Activated CD8-positive, alpha-beta memory T cell treated with anti-CD3 and anti-CD28 coated beads for 36 hours (primary cell): ENCODE data around the gene ENTHD1. TPM values are rescaled to one million over a fixed set of nuclear protein-coding genes. Genes with fewer than 3 reads are reported as not detected.

Experiments
- CTCF ChIA-PET: fragments of 350-600 bp; sonication (Branson Sonifier 250); formaldehyde crosslinking; loops from one replicate; lab custom pipeline; 2021; ENCODE audit warnings: antibody characterized with exemption; lab: Charles Lee
- POLR2A ChIA-PET: fragments of 350-600 bp; sonication (Branson Sonifier 250); formaldehyde crosslinking; loops from one replicate; lab custom pipeline; 2021; ENCODE audit warnings: antibody characterized with exemption; lab: Charles Lee
- total RNA-seq, 2 experiments: library from RNA; stranded (reverse); gene quantifications; one replicate each; pipeline ENCODE4 v1.2.3, GENCODE V29; 2021

The ENTHD1 gene
- total RNA-seq: under 1 TPM; 0.30 to 0.46 TPM

- CTCF ChIA-PET: interaction anchor here (1.2 kb wide), 1 partner anchor 57 kb away, joined by 4 read pairs; no protein-coding TSS in a partner anchor
These were observed at the start of gene ENTHD1 for GRCh38 chr22:39893526-39893925. Gene ENTHD1 (minus strand): TSS chr22:39893760. CDS start chr22:39887748, 6,012 bp downstream.

GRCh38 chr22:39943337-39943736 lies 49.8 kb upstream of the ENTHD1 start:
- CTCF ChIA-PET: interaction anchor here (0.7 to 3.4 kb wide), 8 partner anchors 10 to 456 kb away, joined by 3 to 18 read pairs (median 5); no protein-coding TSS in a partner anchor

More at GRCh38 chr22:39893526-39893925, at the start of gene ENTHD1:
- POLR2A ChIA-PET: no interaction called here

GRCh38 chr22:39942439-39943230 lies 49.1 kb upstream of the ENTHD1 start:
- CTCF ChIA-PET: interaction anchor here (1.1 to 3.4 kb wide), 8 partner anchors 9 to 456 kb away, joined by 3 to 18 read pairs (median 6); no protein-coding TSS in a partner anchor
- POLR2A ChIA-PET: interaction anchor here (0.6 to 1.7 kb wide), 4 partner anchors 9 to 404 kb away, joined by 3 to 9 read pairs (median 3); partner anchors contain the start of gene ADSL

More at GRCh38 chr22:39943337-39943736, 49.8 kb upstream of the ENTHD1 start:
- POLR2A ChIA-PET: interaction anchor here (0.8 to 1.7 kb wide), 2 partner anchors 10 to 403 kb away, joined by 3 to 9 read pairs; partner anchors contain the start of gene ADSL

GRCh38 chr22:39941601-39942000 lies 48.0 kb upstream of the ENTHD1 start:
- CTCF ChIA-PET: interaction anchor here (1.1 to 3.4 kb wide), 5 partner anchors 9 to 35 kb away, joined by 3 to 18 read pairs (median 7); no protein-coding TSS in a partner anchor
- POLR2A ChIA-PET: interaction anchor here (1.1 to 1.7 kb wide), 2 partner anchors 8 to 102 kb away, joined by 3 to 9 read pairs; no protein-coding TSS in a partner anchor

GRCh38 chr22:39940757-39941305 lies 47.3 kb upstream of the ENTHD1 start:
- ChIA-PET CTCF (interaction anchor here (1.8 to 3.4 kb wide), 2 partner anchors 8 to 10 kb away, joined by 5 to 18 read pairs; no protein-coding TSS in a partner anchor), POLR2A (no interaction called here)

- CTCF ChIA-PET: interaction anchor here (0.7 to 1.0 kb wide), 2 partner anchors 29 to 121 kb away, joined by 3 to 7 read pairs; no protein-coding TSS in a partner anchor
- POLR2A ChIA-PET: interaction anchor here (0.6 to 1.2 kb wide), 2 partner anchors 15 to 23 kb away, joined by 3 to 4 read pairs; no protein-coding TSS in a partner anchor
These were observed 46.3 kb upstream of the ENTHD1 start for GRCh38 chr22:39939830-39940229.

- ChIA-PET POLR2A (interaction anchor here (0.6 to 1.6 kb wide), 4 partner anchors 10 to 105 kb away, joined by 3 read pairs; no protein-coding TSS in a partner anchor), CTCF (interaction anchor here (0.7 to 1.1 kb wide), 3 partner anchors 9 to 346 kb away, joined by 3 to 4 read pairs (median 4); no protein-coding TSS in a partner anchor)
These were observed 45.0 kb upstream of the ENTHD1 start for GRCh38 chr22:39938509-39939111.

- ChIA-PET POLR2A (interaction anchor here (0.6 to 1.6 kb wide), 4 partner anchors 11 to 106 kb away, joined by 3 read pairs; no protein-coding TSS in a partner anchor), CTCF (interaction anchor here (1.1 kb wide), 1 partner anchor 12 kb away, joined by 4 read pairs; no protein-coding TSS in a partner anchor)
These were observed 44.3 kb upstream of the ENTHD1 start for GRCh38 chr22:39937906-39938305.

GRCh38 chr22:39936523-39937145 lies 43.1 kb upstream of the ENTHD1 start:
- ChIA-PET CTCF (interaction anchor here (1.0 to 1.4 kb wide), 4 partner anchors 8 to 88 kb away, joined by 3 to 5 read pairs (median 4); no protein-coding TSS in a partner anchor), POLR2A (no interaction called here)

GRCh38 chr22:39935612-39936011 lies 42.1 kb upstream of the ENTHD1 start:
- POLR2A ChIA-PET: interaction anchor here (1.3 kb wide), 1 partner anchor 10 kb away, joined by 6 read pairs; no protein-coding TSS in a partner anchor
- CTCF ChIA-PET: interaction anchor here (0.8 kb wide), 1 partner anchor 12 kb away, joined by 4 read pairs; no protein-coding TSS in a partner anchor

GRCh38 chr22:39935116-39935515 lies 41.6 kb upstream of the ENTHD1 start:
- CTCF ChIA-PET: interaction anchor here (0.8 kb wide), 1 partner anchor 11 kb away, joined by 4 read pairs; no protein-coding TSS in a partner anchor
- POLR2A ChIA-PET: interaction anchor here (1.3 kb wide), 1 partner anchor 10 kb away, joined by 6 read pairs; no protein-coding TSS in a partner anchor

- POLR2A ChIA-PET: interaction anchor here (0.7 to 1.6 kb wide), 5 partner anchors 9 to 39 kb away, joined by 3 to 9 read pairs (median 4); no protein-coding TSS in a partner anchor
These were observed 40.2 kb upstream of the ENTHD1 start for GRCh38 chr22:39933741-39934140.

GRCh38 chr22:39932918-39933649 lies 39.5 kb upstream of the ENTHD1 start:
- CTCF ChIA-PET: interaction anchor here (0.6 to 2.5 kb wide), 21 partner anchors 10 to 398 kb away, joined by 3 to 18 read pairs (median 4); no protein-coding TSS in a partner anchor
- POLR2A ChIA-PET: interaction anchor here (0.6 to 1.8 kb wide), 11 partner anchors 8 to 271 kb away, joined by 3 to 9 read pairs (median 4); partner anchors contain the start of gene GRAP2

More at GRCh38 chr22:39933741-39934140, 40.2 kb upstream of the ENTHD1 start:
- CTCF ChIA-PET: interaction anchor here (0.6 to 2.5 kb wide), 16 partner anchors 9 to 308 kb away, joined by 3 to 18 read pairs (median 4); no protein-coding TSS in a partner anchor

GRCh38 chr22:39932166-39932565 lies 38.6 kb upstream of the ENTHD1 start:
- POLR2A ChIA-PET: interaction anchor here (0.6 to 1.8 kb wide), 5 partner anchors 11 to 270 kb away, joined by 3 to 9 read pairs (median 8); no protein-coding TSS in a partner anchor
- CTCF ChIA-PET: interaction anchor here (0.6 to 2.5 kb wide), 14 partner anchors 10 to 398 kb away, joined by 3 to 18 read pairs (median 6); no protein-coding TSS in a partner anchor

- ChIA-PET CTCF (interaction anchor here (1.0 kb wide), 1 partner anchor 94 kb away, joined by 3 read pairs; no protein-coding TSS in a partner anchor), POLR2A (no interaction called here)
These were observed 37.7 kb upstream of the ENTHD1 start for GRCh38 chr22:39931251-39931650.
